HG03097 (cell line): ENCODE data around the gene GPR63.

Experiments
- ATAC-seq: cut with Tn5 transposase; IDR thresholded peaks from one replicate; pipeline ENCODE4 v1.9.1; 2021; ENCODE audit not compliant: unreplicated experiment, low FRiP score

Gene GPR63

GRCh38 chr6:96837081-96837971 is at the start of gene GPR63:
GPR63 (minus strand) TSS chr6:96837477; CDS start chr6:96799731, 37,746 bp downstream.
- ATAC-seq: peak; percentile 86

GRCh38 chr6:96886519-96886918 is 49.2 kb upstream of the GPR63 start:
- no peak for ATAC-seq

GRCh38 chr6:96885187-96885631 is 47.9 kb upstream of the GPR63 start:
- ATAC-seq: peak; percentile 90

- no peak for ATAC-seq
Observed at GRCh38 chr6:96878143-96878542, 40.9 kb upstream of the GPR63 start.

- ATAC-seq: no peak
Observed at GRCh38 chr6:96876886-96877545, 39.7 kb upstream of the GPR63 start.

GRCh38 chr6:96872976-96873375 is 35.7 kb upstream of the GPR63 start:
- ATAC-seq: no peak

- no peak for ATAC-seq
Observed at GRCh38 chr6:96865055-96865405, 27.8 kb upstream of the GPR63 start.

GRCh38 chr6:96864216-96865054 is 27.2 kb upstream of the GPR63 start:
- no peak for ATAC-seq

GRCh38 chr6:96862560-96862959 is 25.3 kb upstream of the GPR63 start:
- no peak for ATAC-seq

GRCh38 chr6:96861588-96861987 is 24.3 kb upstream of the GPR63 start:
- no peak for ATAC-seq

- no peak for ATAC-seq
Observed at GRCh38 chr6:96856856-96857255, 19.6 kb upstream of the GPR63 start.

- no peak for ATAC-seq
Observed at GRCh38 chr6:96853083-96853482, 15.8 kb upstream of the GPR63 start.

- ATAC-seq: no peak
Observed at GRCh38 chr6:96852605-96853004, 15.3 kb upstream of the GPR63 start.

GRCh38 chr6:96851858-96852257 is 14.6 kb upstream of the GPR63 start:
- no peak for ATAC-seq

GRCh38 chr6:96849615-96850014 is 12.3 kb upstream of the GPR63 start:
- ATAC-seq: no peak

- peak; percentile 93 for ATAC-seq
Observed at GRCh38 chr6:96844530-96844929, 7.3 kb upstream of the GPR63 start.

- ATAC-seq: no peak
Observed at GRCh38 chr6:96841345-96841744, 4.1 kb upstream of the GPR63 start.

GRCh38 chr6:96836631-96837080 is 621 bp downstream of the GPR63 start:
- peak; percentile 16 for ATAC-seq

GRCh38 chr6:96834070-96834469 is 3.2 kb downstream of the GPR63 start:
- ATAC-seq: no peak

- ATAC-seq: no peak
Observed at GRCh38 chr6:96832780-96833179, 4.5 kb downstream of the GPR63 start.

- no peak for ATAC-seq
Observed at GRCh38 chr6:96826865-96827264, 10.4 kb downstream of the GPR63 start.
